GM19452 (cell line): Measurements from ENCODE around the gene PPP2R1B.

Source experiments
- ATAC-seq: cut with Tn5 transposase; IDR thresholded peaks from one replicate; pipeline ENCODE4 v1.9.1; 2021; ENCODE audit not compliant: unreplicated experiment

PPP2R1B gene

GRCh38 chr11:111749646-111750045 is 16.5 kb downstream of the PPP2R1B start:
- no peak for ATAC-seq

- ATAC-seq, result no peak
Observed at GRCh38 chr11:111748035-111748804, 18.0 kb downstream of the PPP2R1B start.

- no peak for ATAC-seq
Observed at GRCh38 chr11:111745719-111746504, 20.3 kb downstream of the PPP2R1B start.

- ATAC-seq, result no peak
Observed at GRCh38 chr11:111743700-111744099, 22.5 kb downstream of the PPP2R1B start.

GRCh38 chr11:111741751-111742150 is 24.4 kb downstream of the PPP2R1B start:
- ATAC-seq, result no peak

GRCh38 chr11:111739299-111739698 is 26.9 kb downstream of the PPP2R1B start:
- no peak for ATAC-seq

GRCh38 chr11:111737444-111738210 is 28.6 kb downstream of the PPP2R1B start:
- no peak for ATAC-seq

- no peak for ATAC-seq
Observed at GRCh38 chr11:111736621-111737443, 29.4 kb downstream of the PPP2R1B start.

- no peak for ATAC-seq
Observed at GRCh38 chr11:111736181-111736590, 30.0 kb downstream of the PPP2R1B start.

- ATAC-seq, result no peak
Observed at GRCh38 chr11:111735262-111736116, 30.7 kb downstream of the PPP2R1B start.

GRCh38 chr11:111734954-111735261 is 31.3 kb downstream of the PPP2R1B start:
- no peak for ATAC-seq

GRCh38 chr11:111734101-111734953 is 31.9 kb downstream of the PPP2R1B start:
- ATAC-seq, result no peak

GRCh38 chr11:111733611-111734088 is 32.5 kb downstream of the PPP2R1B start:
- ATAC-seq, result no peak

GRCh38 chr11:111733016-111733415 is 33.2 kb downstream of the PPP2R1B start:
- no peak for ATAC-seq

- ATAC-seq, result no peak
Observed at GRCh38 chr11:111731821-111732220, 34.4 kb downstream of the PPP2R1B start.

- no peak for ATAC-seq
Observed at GRCh38 chr11:111730871-111731591, 35.2 kb downstream of the PPP2R1B start.

- no peak for ATAC-seq
Observed at GRCh38 chr11:111729831-111730311, 36.3 kb downstream of the PPP2R1B start.
